IMR-90 (cell line): ENCODE data around the gene HOXC6. TPM values are rescaled to one million over a fixed set of nuclear protein-coding genes. Genes with fewer than 3 reads are reported as not detected.

Experiments
- ATAC-seq: fragments of 200-7000 bp; cut with Tn5 transposase; 2 replicates; pipeline ENCODE4 v1.9.1; 2020; ENCODE audit warnings: low read depth, mild to moderate bottlenecking, moderate library complexity
- BruUV-seq: library from RNA; stranded (reverse); fragments of 400-500 nt; replicated peaks from 2 replicates; lab custom pipeline; 2021; lab: Mats Ljungman, UMichigan
- CTCF ChIA-PET: fragments of 300-600 bp; formaldehyde crosslinking; extraction: SDS; loops from one replicate; lab custom pipeline; 2021; ENCODE audit warnings: antibody characterized with exemption; lab: Yijun Ruan, JAX
- POLR2A ChIA-PET: fragments of 300-600 bp; sonication (Branson Sonifier 250); formaldehyde crosslinking; loops from one replicate; lab custom pipeline; 2022; ENCODE audit warnings: antibody characterized with exemption; ENCODE audit not compliant: unreplicated experiment; lab: Charles Lee
- DNase-seq: peaks from one replicate; pipeline ENCODE4 v3.0.0; 2013
- H2AFZ ChIP-seq: replicated peaks from 2 replicates; pipeline ENCODE3; 2013; ENCODE audit warnings: low read length, mild to moderate bottlenecking; ENCODE audit not compliant: poor library complexity
- H2AK5ac ChIP-seq: 2 replicates; pipeline ENCODE4 v1.6.1; 2013; ENCODE audit warnings: low read depth, low read length, inconsistent platforms
- H2AK9ac ChIP-seq: replicated peaks from 2 replicates; pipeline ENCODE3; 2013; ENCODE audit warnings: mild to moderate bottlenecking, low read depth, low read length, moderate library complexity; ENCODE audit not compliant: poor library complexity
- H2BK120ac ChIP-seq: 2 replicates; pipeline ENCODE4 v1.6.1; 2013; ENCODE audit warnings: low read depth, low read length, inconsistent platforms
- H2BK15ac ChIP-seq: 3 replicates; pipeline ENCODE4 v1.6.1; 2013; ENCODE audit warnings: low read depth, low read length, inconsistent platforms
- H2BK20ac ChIP-seq: 2 replicates; pipeline ENCODE4 v1.6.1; 2013; ENCODE audit warnings: low read depth, mild to moderate bottlenecking, inconsistent platforms, low read length, moderate library complexity
- H2BK5ac ChIP-seq: 2 replicates; pipeline ENCODE4 v1.6.1; 2013; ENCODE audit warnings: mild to moderate bottlenecking, low read depth, low read length, inconsistent platforms; ENCODE audit not compliant: poor library complexity, severe bottlenecking
- H3K14ac ChIP-seq: replicated peaks from 2 replicates; pipeline ENCODE4 v1.6.1; 2013; ENCODE audit warnings: low read depth, low read length, inconsistent platforms
- H3K18ac ChIP-seq: 2 replicates; pipeline ENCODE4 v1.6.1; 2013; ENCODE audit warnings: low read depth, low read length, control low read depth
- H3K23ac ChIP-seq: 2 replicates; pipeline ENCODE4 v1.6.1; 2013; ENCODE audit warnings: low read depth, low read length, inconsistent platforms
- H3K27ac ChIP-seq: 2 replicates; pipeline ENCODE4 v1.5.1; 2013; ENCODE audit warnings: mild to moderate bottlenecking, control low read depth, low read length; ENCODE audit not compliant: insufficient read depth
- H3K27me3 ChIP-seq: 2 replicates; pipeline ENCODE4 v1.6.1; 2013; ENCODE audit warnings: low read length; ENCODE audit not compliant: control insufficient read depth, insufficient read depth
- H3K36me3 ChIP-seq: 2 replicates; pipeline ENCODE4 v1.6.1; 2013; ENCODE audit warnings: low read length, mixed read lengths; ENCODE audit not compliant: control insufficient read depth, insufficient read depth
- H3K4ac ChIP-seq: 2 replicates; pipeline ENCODE4 v1.6.1; 2013; ENCODE audit warnings: low read depth, low read length, inconsistent platforms
- H3K4me1 ChIP-seq: 2 replicates; pipeline ENCODE4 v1.6.1; 2013; ENCODE audit warnings: low read length, mixed read lengths; ENCODE audit not compliant: control insufficient read depth, insufficient read depth
- H3K4me2 ChIP-seq: 2 replicates; pipeline ENCODE4 v1.6.1; 2013; ENCODE audit warnings: low read depth, mild to moderate bottlenecking, control low read depth, low read length, moderate library complexity
- H3K4me3 ChIP-seq: 2 replicates; pipeline ENCODE4 v1.5.1; 2013; ENCODE audit warnings: low read depth, mild to moderate bottlenecking, control low read depth, low read length, moderate library complexity; ENCODE audit not compliant: insufficient read depth
- H3K56ac ChIP-seq: 2 replicates; pipeline ENCODE4 v1.6.1; 2013; ENCODE audit warnings: low read length, inconsistent platforms; ENCODE audit not compliant: insufficient read depth; ENCODE audit errors: extremely low read depth
- H3K79me1 ChIP-seq, 2 experiments: 2 replicates each; pipeline ENCODE4 v1.6.1; 2013; ENCODE audit warnings: low read length in 2 of 2, inconsistent platforms in 1 of 2, low read depth in 1 of 2
- H3K9ac ChIP-seq: 2 replicates; pipeline ENCODE4 v1.6.1; 2013; ENCODE audit warnings: low read depth, low read length, control low read depth
- H3K9me1 ChIP-seq: 2 replicates; pipeline ENCODE4 v1.6.1; 2013; ENCODE audit warnings: low read length, inconsistent platforms; ENCODE audit not compliant: insufficient read depth
- H3K9me3 ChIP-seq: 2 replicates; pipeline ENCODE4 v1.6.1; 2013; ENCODE audit warnings: low read length; ENCODE audit not compliant: control insufficient read depth, insufficient read depth
- H4K20me1 ChIP-seq: 2 replicates; pipeline ENCODE4 v1.6.1; 2013; ENCODE audit warnings: low read length, inconsistent platforms; ENCODE audit not compliant: insufficient read depth
- H4K5ac ChIP-seq: 2 replicates; pipeline ENCODE4 v1.6.1; 2013; ENCODE audit warnings: mild to moderate bottlenecking, low read depth, low read length, control low read depth
- H4K8ac ChIP-seq, 2 experiments: 2 replicates each; pipeline ENCODE4 v1.6.1; 2013; ENCODE audit warnings: low read depth in 2 of 2, low read length in 2 of 2, control low read depth in 1 of 2, inconsistent platforms in 1 of 2
- H4K91ac ChIP-seq: 2 replicates; pipeline ENCODE4 v1.6.1; 2013; ENCODE audit warnings: low read depth, low read length, inconsistent platforms; ENCODE audit not compliant: insufficient read depth
- CEBPB ChIP-seq: IDR thresholded peaks from 2 replicates; pipeline ENCODE4 v1.6.1; 2012; ENCODE audit warnings: low read depth, low read length, improper control_type of control experiment
- FOS ChIP-seq: fragments of 150-350 bp; IDR thresholded peaks from 2 replicates; pipeline ENCODE4 v1.6.1; 2016; ENCODE audit warnings: low read depth, low read length
- MAFK ChIP-seq: IDR thresholded peaks from 2 replicates; pipeline ENCODE4 v1.6.1; 2012; ENCODE audit warnings: low read depth, low read length, improper control_type of control experiment
- MAZ ChIP-seq: IDR thresholded peaks from 2 replicates; pipeline ENCODE4 v1.6.1; 2012; ENCODE audit warnings: low read depth, mild to moderate bottlenecking, low read length, improper control_type of control experiment, moderate library complexity, borderline replicate concordance
- RCOR1 ChIP-seq: IDR thresholded peaks from 2 replicates; pipeline ENCODE4 v1.6.1; 2012; ENCODE audit warnings: mild to moderate bottlenecking, low read length, improper control_type of control experiment; ENCODE audit not compliant: insufficient replicate concordance
- RFX5 ChIP-seq: IDR thresholded peaks from 2 replicates; pipeline ENCODE4 v1.8.0; 2012; ENCODE audit warnings: low read depth, mild to moderate bottlenecking, low read length, moderate library complexity
- SMC3 ChIP-seq: fragments of 150-350 bp; IDR thresholded peaks from 2 replicates; pipeline ENCODE4 v1.6.1; 2016; ENCODE audit warnings: low read depth, mild to moderate bottlenecking, antibody characterized with exemption, low read length, moderate library complexity
- WGBS, 2 experiments: methylation state at CpG; one replicate each; pipeline versions ENCODE4 v1.1.5 to v1.1.7; 2013; ENCODE audit warnings: missing lambda C conversion rate in 2 of 2; ENCODE audit not compliant: insufficient read length in 1 of 2; ENCODE audit errors: extremely low coverage in 2 of 2; 5-methylcytosine and 5-hydroxymethylcytosine counted together
- dilution Hi-C: fragments of 300-500 bp; cut with HindIII; formaldehyde crosslinking; loops from one replicate; pipeline ENCODE4 v1.14.3; 2018; ENCODE audit warnings: low sequenced_read_pairs; ENCODE audit not compliant: unreplicated experiment
- in situ Hi-C: fragments of 300-500 bp; cut with MboI; formaldehyde crosslinking; loops from 3 replicates; pipeline ENCODE4 v1.14.3; 2019; ENCODE audit warnings: low sequenced_read_pairs, inconsistent platforms, mixed read lengths
- intact Hi-C: fragments of 100-400 bp; cut with micrococcal nuclease; formaldehyde crosslinking; loops from 2 replicates; pipeline ENCODE4 v1.10.0; 2022
- polyA plus RNA-seq, 3 experiments: library from polyadenylated mRNA; depleted of rRNA; stranded (reverse); fragments of >200 nt; gene quantifications; 2 replicates each; pipeline ENCODE4 v1.2.3, GENCODE V29; 2012; ENCODE audit warnings: low replicate concordance in 1 of 3
- total RNA-seq: library from RNA; depleted of rRNA; stranded (reverse); fragments of >200 nt; gene quantifications from 2 replicates; pipeline ENCODE4 v1.2.3, GENCODE V29; 2012
- TF ChIP-seq, protein P1 (sequence below): fragments of 150-350 bp; IDR thresholded peaks from 2 replicates; pipeline ENCODE4 v1.6.1; 2017; ENCODE audit warnings: mild to moderate bottlenecking, antibody characterized with exemption, low read length, low read depth
- TF ChIP-seq, protein P2 (sequence below): fragments of 150-350 bp; IDR thresholded peaks from 2 replicates; pipeline ENCODE4 v1.6.1; 2016; ENCODE audit warnings: low read depth, mild to moderate bottlenecking, low read length, moderate library complexity, borderline replicate concordance

Gene HOXC6
- total and polyA plus RNA-seq, 2 of the 4 experiments (the other 2 are of a cell fraction): 1.1 TPM; not detected in 1

DNA sequence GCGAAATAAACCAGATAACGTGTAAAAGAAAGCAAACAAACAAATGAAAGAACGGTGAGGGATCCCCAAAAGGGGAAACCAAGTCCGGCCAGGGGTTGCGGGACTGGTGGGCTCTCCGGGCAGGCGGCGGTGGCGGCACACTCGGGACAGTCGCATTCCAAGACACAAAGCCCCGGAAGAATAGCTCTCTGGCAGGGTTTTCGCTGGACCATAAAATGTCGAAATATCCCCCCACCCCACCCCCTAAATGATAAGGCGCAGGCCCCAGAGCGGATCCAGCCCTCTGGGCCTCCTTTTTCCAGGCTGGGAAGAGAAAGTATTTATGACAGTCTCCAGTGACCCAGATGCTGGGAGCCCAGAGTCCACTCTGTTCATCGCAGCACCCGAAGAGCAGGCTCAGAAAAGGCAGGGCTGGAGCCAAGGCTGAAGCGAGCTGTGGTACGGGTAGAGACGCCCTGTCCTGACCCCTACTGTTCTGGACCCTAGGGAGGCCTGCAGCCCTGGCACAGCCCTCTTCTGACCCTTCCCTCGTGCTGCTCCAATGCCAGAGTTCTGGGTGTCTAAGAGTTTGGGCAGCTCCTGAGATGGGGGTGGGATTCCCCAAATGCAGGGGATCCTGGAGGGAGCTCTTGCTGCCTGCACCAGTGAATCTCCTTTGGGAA is 21.6 kb upstream of the HOXC6 start (continued):
- TF ChIP-seq RFX5 (no peak), MAFK (no peak)
- TF ChIP-seq, protein P1, sequence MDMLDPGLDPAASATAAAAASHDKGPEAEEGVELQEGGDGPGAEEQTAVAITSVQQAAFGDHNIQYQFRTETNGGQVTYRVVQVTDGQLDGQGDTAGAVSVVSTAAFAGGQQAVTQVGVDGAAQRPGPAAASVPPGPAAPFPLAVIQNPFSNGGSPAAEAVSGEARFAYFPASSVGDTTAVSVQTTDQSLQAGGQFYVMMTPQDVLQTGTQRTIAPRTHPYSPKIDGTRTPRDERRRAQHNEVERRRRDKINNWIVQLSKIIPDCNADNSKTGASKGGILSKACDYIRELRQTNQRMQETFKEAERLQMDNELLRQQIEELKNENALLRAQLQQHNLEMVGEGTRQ: no peak

DNA sequence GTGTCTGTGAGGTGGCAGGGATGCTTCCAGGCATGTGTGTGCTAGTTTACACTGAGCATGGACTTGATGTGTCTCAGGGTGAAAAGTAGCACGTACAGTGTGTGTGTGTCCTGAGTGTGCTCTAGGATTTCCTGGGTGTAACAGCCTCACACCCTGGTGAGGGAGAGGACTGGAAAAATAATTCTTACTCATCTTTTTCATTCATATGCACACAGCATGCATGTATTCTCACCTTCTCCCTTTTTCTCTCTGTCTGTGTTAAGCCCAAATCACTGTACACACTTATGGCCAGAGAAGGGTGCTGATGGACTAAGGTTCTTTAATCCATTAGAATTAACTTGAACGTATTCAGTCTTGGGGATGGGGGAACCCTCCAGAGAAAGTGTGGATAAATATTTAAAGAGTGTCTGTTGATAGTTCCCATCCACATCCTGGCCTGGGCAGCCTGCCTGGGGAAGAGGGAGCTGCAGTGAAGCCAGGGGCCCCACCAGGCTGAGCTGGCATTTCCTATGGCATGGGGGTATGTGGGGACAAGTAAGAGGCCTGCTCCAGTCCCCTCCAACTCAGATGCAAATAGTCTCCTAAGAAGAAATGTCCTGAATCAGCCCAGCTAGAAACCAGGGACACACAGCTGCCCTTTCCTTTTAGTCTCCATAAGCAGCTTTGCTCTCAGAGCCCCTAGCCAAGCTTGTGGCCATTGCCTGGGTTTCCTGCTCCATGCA is 20.5 kb upstream of the HOXC6 start:
- no peak overlapping the region for H4K8ac ChIP-seq
- TF ChIP-seq SMC3: no peak
- TF ChIP-seq, protein P1: no peak
- no peak for TF ChIP-seq RCOR1
- no peak for TF ChIP-seq CEBPB
- TF ChIP-seq, protein P2, sequence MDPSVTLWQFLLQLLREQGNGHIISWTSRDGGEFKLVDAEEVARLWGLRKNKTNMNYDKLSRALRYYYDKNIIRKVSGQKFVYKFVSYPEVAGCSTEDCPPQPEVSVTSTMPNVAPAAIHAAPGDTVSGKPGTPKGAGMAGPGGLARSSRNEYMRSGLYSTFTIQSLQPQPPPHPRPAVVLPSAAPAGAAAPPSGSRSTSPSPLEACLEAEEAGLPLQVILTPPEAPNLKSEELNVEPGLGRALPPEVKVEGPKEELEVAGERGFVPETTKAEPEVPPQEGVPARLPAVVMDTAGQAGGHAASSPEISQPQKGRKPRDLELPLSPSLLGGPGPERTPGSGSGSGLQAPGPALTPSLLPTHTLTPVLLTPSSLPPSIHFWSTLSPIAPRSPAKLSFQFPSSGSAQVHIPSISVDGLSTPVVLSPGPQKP: no peak
- no peak for TF ChIP-seq MAZ
- TF ChIP-seq RFX5: no peak
- no peak for TF ChIP-seq FOS
- TF ChIP-seq MAFK: no peak
- POLR2A ChIA-PET: no interaction called here
- H3K18ac ChIP-seq: no peak overlapping the region
- no peak overlapping the region for H3K4ac ChIP-seq
- no peak overlapping the region for H2BK120ac ChIP-seq
- no peaks in the 10 kb centered on the region for H4K20me1 ChIP-seq
- H2BK20ac ChIP-seq: no peak overlapping the region
- DNase-seq (no peak), ATAC-seq (no peak)
- H3K36me3 ChIP-seq: no peaks in the 10 kb centered on the region
- no peak overlapping the region for H3K56ac ChIP-seq
- no peak overlapping the region for H4K91ac ChIP-seq
- no peak overlapping the region for H3K4me2 ChIP-seq
- no peak overlapping the region for H3K27ac ChIP-seq
- no peak overlapping the region for H2AK9ac ChIP-seq
- H2AFZ ChIP-seq: no peak overlapping the region
- dilution Hi-C loops (no loop called here), in situ Hi-C loops (loop anchor here (5.0 kb wide), 1 partner anchor 185 kb away; no protein-coding TSS in a partner anchor), intact Hi-C loops (loop anchor here (10.0 kb wide), 1 partner anchor 303 kb away; no protein-coding TSS in a partner anchor)
- no peaks in the 10 kb centered on the region for H3K79me1 ChIP-seq
- WGBS, 2 experiments: no CpG with 5 or more reads among the region's 2 CpGs
- H3K27me3 ChIP-seq: peaks cover 89% of the 10 kb centered on the region
- no peak overlapping the region for H4K5ac ChIP-seq
- H3K9ac ChIP-seq: no peak overlapping the region
- no peak overlapping the region for H2BK15ac ChIP-seq
- no peak overlapping the region for H3K4me3 ChIP-seq
- no peak overlapping the region for H2AK5ac ChIP-seq
- no peaks in the 10 kb centered on the region for H3K9me1 ChIP-seq
- no peaks in the 10 kb centered on the region for H3K9me3 ChIP-seq
- no peak overlapping the region for H3K23ac ChIP-seq
- no peak overlapping the region for H3K14ac ChIP-seq
- H3K4me1 ChIP-seq: no peaks in the 10 kb centered on the region
- BruUV-seq: no TSS peak
- no peak overlapping the region for H2BK5ac ChIP-seq
- CTCF ChIA-PET: interaction anchor here (3.1 kb wide), 1 partner anchor 194 kb away, joined by 19 read pairs; no protein-coding TSS in a partner anchor
